SK-N-SH (cell line): ENCODE data around the gene METTL13.

Experiments used
- EP300 ChIP-seq, 2 experiments: IDR thresholded peaks; 2 replicates each; pipeline versions ENCODE4 v1.4.0 to v1.6.1; 2012; ENCODE audit warnings: borderline replicate concordance in 1 of 2, low read depth in 1 of 2, low read length in 1 of 2
- EZH2phosphoT487 ChIP-seq: fragments of 200-600 bp; sonication (generic); IDR thresholded peaks from 2 replicates; pipeline ENCODE4 v1.6.1; 2017; ENCODE audit warnings: low read depth, mixed run types, mild to moderate bottlenecking, antibody characterized with exemption, moderate library complexity, borderline replicate concordance
- TF ChIP-seq, protein P1 (sequence below): fragments of 200-600 bp; sonication (generic); IDR thresholded peaks from 2 replicates; pipeline ENCODE4 v1.6.1; 2017; ENCODE audit warnings: antibody characterized with exemption, mild to moderate bottlenecking, moderate library complexity

DNA sequence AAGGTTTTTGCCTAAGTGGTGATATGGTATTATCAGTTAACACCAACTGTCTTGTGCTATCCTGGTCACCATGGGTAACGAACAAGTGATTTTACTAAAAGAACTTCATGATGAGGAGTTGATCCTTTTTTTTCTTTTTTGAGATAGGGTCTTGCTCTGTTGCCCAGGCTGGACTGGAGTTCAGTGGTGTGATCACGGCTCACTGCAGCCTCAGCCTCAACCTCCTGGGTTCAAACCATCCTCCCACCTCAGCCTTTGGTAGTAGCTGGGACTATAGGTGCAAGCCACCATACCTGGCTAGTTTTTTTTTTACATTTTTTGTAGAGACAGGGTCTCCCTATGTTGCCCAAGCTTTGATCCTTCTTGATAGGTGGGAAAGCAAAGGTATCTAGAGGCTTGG, 5.1 kb downstream of the METTL13 start:
- TF ChIP-seq, protein P1, sequence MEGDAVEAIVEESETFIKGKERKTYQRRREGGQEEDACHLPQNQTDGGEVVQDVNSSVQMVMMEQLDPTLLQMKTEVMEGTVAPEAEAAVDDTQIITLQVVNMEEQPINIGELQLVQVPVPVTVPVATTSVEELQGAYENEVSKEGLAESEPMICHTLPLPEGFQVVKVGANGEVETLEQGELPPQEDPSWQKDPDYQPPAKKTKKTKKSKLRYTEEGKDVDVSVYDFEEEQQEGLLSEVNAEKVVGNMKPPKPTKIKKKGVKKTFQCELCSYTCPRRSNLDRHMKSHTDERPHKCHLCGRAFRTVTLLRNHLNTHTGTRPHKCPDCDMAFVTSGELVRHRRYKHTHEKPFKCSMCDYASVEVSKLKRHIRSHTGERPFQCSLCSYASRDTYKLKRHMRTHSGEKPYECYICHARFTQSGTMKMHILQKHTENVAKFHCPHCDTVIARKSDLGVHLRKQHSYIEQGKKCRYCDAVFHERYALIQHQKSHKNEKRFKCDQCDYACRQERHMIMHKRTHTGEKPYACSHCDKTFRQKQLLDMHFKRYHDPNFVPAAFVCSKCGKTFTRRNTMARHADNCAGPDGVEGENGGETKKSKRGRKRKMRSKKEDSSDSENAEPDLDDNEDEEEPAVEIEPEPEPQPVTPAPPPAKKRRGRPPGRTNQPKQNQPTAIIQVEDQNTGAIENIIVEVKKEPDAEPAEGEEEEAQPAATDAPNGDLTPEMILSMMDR: no peak
- TF ChIP-seq EZH2phosphoT487 (no peak), EP300 (IDR thresholded peaks at IDR 0.05; ENCODE audit: borderline replicate concordance in 1 of 2, low read depth in 1 of 2, low read length in 1 of 2) (no peak)
